Lower lobe of right lung (tissue), 2 donors: Measurements from ENCODE around the gene WNT7B. TPM values are rescaled to one million over a fixed set of nuclear protein-coding genes. Genes with fewer than 3 reads are reported as not detected.
A peak's percentile ranks its signal among the peaks of the same experiment; 100 is the strongest.

Experiments
- ATAC-seq, 2 donors: fragments of 200-7000 bp; cut with Tn5 transposase; one replicate each; pipeline ENCODE4 v1.9.1; 2020 to 2022; ENCODE audit warnings: mild to moderate bottlenecking in 2 of 2, moderate library complexity in 2 of 2
- DNase-seq: peaks from one replicate; pipeline ENCODE4 v3.0.0-alpha.2; 2020
- H3K27ac ChIP-seq: fragments of 200-600 bp; one replicate; pipeline ENCODE4 v1.8.0; 2022
- H3K27me3 ChIP-seq: fragments of 200-600 bp; one replicate; pipeline ENCODE4 v1.8.0; 2022; ENCODE audit warnings: low read depth
- H3K36me3 ChIP-seq: fragments of 200-600 bp; one replicate; pipeline ENCODE4 v1.8.0; 2022; ENCODE audit warnings: mild to moderate bottlenecking
- H3K4me1 ChIP-seq: fragments of 200-600 bp; one replicate; pipeline ENCODE4 v1.8.0; 2022
- H3K4me3 ChIP-seq: fragments of 200-600 bp; one replicate; pipeline ENCODE4 v1.8.0; 2022; ENCODE audit warnings: mild to moderate bottlenecking
- H3K9me3 ChIP-seq: fragments of 200-600 bp; one replicate; pipeline ENCODE4 v1.8.0; 2022
- CTCF ChIP-seq: fragments of 200-600 bp; IDR thresholded peaks from one replicate; pipeline ENCODE4 v1.8.0; 2022; ENCODE audit warnings: antibody characterized with exemption, mild to moderate bottlenecking
- intact Hi-C: fragments of 100-400 bp; cut with DNase I; formaldehyde crosslinking; loops from one replicate; pipeline ENCODE4 v1.11.0; 2022
- total RNA-seq: library from RNA; stranded (reverse); fragmentation: NEBNext Ultra II Directional; extraction: Animal tissue kit (Norgen Biotek cat#: 25700); gene quantifications from one replicate; pipeline ENCODE4 v1.2.1, GENCODE V29; 2021
- donor health status: DM: no; HTN: yes; CAD: no; lungs with severe emphysema.

Gene WNT7B
- total RNA-seq, 1 donor from 2014 or later, result 6.3 TPM

- Histone ChIP-seq H3K27ac (peak overlapping the region; percentile 84), H3K9me3 (no peaks in the 10 kb centered on the region), H3K27me3 (no peaks in the 10 kb centered on the region), H3K4me3 (no peak overlapping the region), H3K4me1 (peaks cover 76% of the 10 kb centered on the region), H3K36me3 (no peaks in the 10 kb centered on the region)
- intact Hi-C loops, result no loop called here
- DNase-seq (peak; percentile 30), ATAC-seq (no peak)
- no peak for TF ChIP-seq CTCF
These were observed 21.8 kb upstream of the WNT7B start for GRCh38 chr22:45998638-45999378.

GRCh38 chr22:45997777-45998637, 21.0 kb upstream of the WNT7B start:
- Histone ChIP-seq H3K4me3 (peak overlapping the region; percentile 17), H3K27ac (peak overlapping the region; percentile 84), H3K4me1 (peaks cover 71% of the 10 kb centered on the region), H3K36me3 (no peaks in the 10 kb centered on the region), H3K27me3 (no peaks in the 10 kb centered on the region), H3K9me3 (no peaks in the 10 kb centered on the region)
- intact Hi-C loops, result no loop called here
- no peak for TF ChIP-seq CTCF
- DNase-seq (peak; percentile 43), ATAC-seq (peak; percentile 14 to 28)

GRCh38 chr22:45997077-45997776, 20.3 kb upstream of the WNT7B start:
- ATAC-seq, result peak; percentile 76 to 87
- H3K4me1 ChIP-seq, result peaks cover 68% of the 10 kb centered on the region
- no peak for TF ChIP-seq CTCF

GRCh38 chr22:45996241-45997076, 19.5 kb upstream of the WNT7B start:
- ATAC-seq (peak; percentile 68 to 77), DNase-seq (peak; percentile 86)
- no peaks in the 10 kb centered on the region for H3K36me3 ChIP-seq
- H3K27ac ChIP-seq, result peak overlapping the region; percentile 84
- TF ChIP-seq CTCF, result no peak
- intact Hi-C loops, result no loop called here
- H3K4me1 ChIP-seq, result peaks cover 61% of the 10 kb centered on the region
- H3K9me3 ChIP-seq, result no peaks in the 10 kb centered on the region
- H3K4me3 ChIP-seq, result peak overlapping the region; percentile 15
- no peaks in the 10 kb centered on the region for H3K27me3 ChIP-seq

More at GRCh38 chr22:45997077-45997776, 20.3 kb upstream of the WNT7B start:
- H3K36me3 ChIP-seq, result no peaks in the 10 kb centered on the region
- H3K27ac ChIP-seq, result peak overlapping the region; percentile 84
- H3K9me3 ChIP-seq, result no peaks in the 10 kb centered on the region
- intact Hi-C loops, result no loop called here
- DNase-seq, result peak; percentile 86
- H3K27me3 ChIP-seq, result no peaks in the 10 kb centered on the region
- peak overlapping the region; percentile 17 for H3K4me3 ChIP-seq
